ENCODE data around the gene ELF2. TPM values are rescaled to one million over a fixed set of nuclear protein-coding genes. Genes with fewer than 3 reads are reported as not detected.

The ELF2 gene
- total RNA-seq, 1 experiment from 2014 or later: 44.6 TPM

DNA sequence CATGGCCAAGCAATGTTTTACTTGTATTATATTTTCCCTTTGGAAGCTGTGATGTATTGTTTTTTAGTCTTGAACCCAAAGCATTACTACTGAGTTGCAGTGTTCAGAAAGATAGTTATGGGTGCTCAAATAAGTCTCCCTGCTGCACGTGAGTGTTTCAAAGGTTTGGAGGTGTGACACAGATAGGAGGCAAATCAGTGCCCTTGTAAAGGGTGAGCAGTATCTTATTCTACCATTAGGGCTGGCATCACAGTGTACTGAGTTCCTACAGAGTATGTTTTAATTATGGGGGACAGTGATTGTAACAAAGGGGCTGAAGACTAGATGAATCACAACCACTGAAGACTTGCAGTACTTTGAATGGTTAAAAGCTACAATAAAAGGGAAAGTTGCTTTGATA is 123.1 kb downstream of the ELF2 start:
- ChIA-PET CTCF (no interaction called here), POLR2A (no interaction called here)
- Mint-ChIP-seq H3K4me1 (peaks cover 8% of the 10 kb centered on the region), H3K36me3 (peaks cover 38% of the 10 kb centered on the region), H3K9me3 (no peaks in the 10 kb centered on the region), H3K4me3 (no peak overlapping the region), H3K27ac (peak overlapping the region; percentile 12; the same call in 1 of the 2 replicates), H3K27me3 (ENCODE audit: low read depth) (no peaks in the 10 kb centered on the region)
- TF ChIP-seq USF1 (CRISPR knock-in tag; IDR thresholded peaks at IDR 0.05) (no peak), ATF1 (CRISPR knock-in tag; IDR thresholded peaks at IDR 0.05) (no peak), ZNF512 (CRISPR knock-in tag; IDR thresholded peaks at IDR 0.05; ENCODE audit: borderline replicate concordance) (no peak), E2F4 (CRISPR knock-in tag; IDR thresholded peaks at IDR 0.05; ENCODE audit: borderline replicate concordance, low read depth) (no peak), EMX1 (CRISPR knock-in tag; IDR thresholded peaks at IDR 0.05) (no peak), ZNF423 (CRISPR knock-in tag; IDR thresholded peaks at IDR 0.05) (no peak), ATF6 (CRISPR knock-in tag; IDR thresholded peaks at IDR 0.05) (no peak), ZNF416 (CRISPR knock-in tag; IDR thresholded peaks at IDR 0.05) (no peak)
- TF ChIP-seq, protein P1, sequence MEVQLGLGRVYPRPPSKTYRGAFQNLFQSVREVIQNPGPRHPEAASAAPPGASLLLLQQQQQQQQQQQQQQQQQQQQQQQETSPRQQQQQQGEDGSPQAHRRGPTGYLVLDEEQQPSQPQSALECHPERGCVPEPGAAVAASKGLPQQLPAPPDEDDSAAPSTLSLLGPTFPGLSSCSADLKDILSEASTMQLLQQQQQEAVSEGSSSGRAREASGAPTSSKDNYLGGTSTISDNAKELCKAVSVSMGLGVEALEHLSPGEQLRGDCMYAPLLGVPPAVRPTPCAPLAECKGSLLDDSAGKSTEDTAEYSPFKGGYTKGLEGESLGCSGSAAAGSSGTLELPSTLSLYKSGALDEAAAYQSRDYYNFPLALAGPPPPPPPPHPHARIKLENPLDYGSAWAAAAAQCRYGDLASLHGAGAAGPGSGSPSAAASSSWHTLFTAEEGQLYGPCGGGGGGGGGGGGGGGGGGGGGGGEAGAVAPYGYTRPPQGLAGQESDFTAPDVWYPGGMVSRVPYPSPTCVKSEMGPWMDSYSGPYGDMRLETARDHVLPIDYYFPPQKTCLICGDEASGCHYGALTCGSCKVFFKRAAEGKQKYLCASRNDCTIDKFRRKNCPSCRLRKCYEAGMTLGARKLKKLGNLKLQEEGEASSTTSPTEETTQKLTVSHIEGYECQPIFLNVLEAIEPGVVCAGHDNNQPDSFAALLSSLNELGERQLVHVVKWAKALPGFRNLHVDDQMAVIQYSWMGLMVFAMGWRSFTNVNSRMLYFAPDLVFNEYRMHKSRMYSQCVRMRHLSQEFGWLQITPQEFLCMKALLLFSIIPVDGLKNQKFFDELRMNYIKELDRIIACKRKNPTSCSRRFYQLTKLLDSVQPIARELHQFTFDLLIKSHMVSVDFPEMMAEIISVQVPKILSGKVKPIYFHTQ (CRISPR knock-in tag; IDR thresholded peaks at IDR 0.05): no peak
- TF ChIP-seq, protein P2, sequence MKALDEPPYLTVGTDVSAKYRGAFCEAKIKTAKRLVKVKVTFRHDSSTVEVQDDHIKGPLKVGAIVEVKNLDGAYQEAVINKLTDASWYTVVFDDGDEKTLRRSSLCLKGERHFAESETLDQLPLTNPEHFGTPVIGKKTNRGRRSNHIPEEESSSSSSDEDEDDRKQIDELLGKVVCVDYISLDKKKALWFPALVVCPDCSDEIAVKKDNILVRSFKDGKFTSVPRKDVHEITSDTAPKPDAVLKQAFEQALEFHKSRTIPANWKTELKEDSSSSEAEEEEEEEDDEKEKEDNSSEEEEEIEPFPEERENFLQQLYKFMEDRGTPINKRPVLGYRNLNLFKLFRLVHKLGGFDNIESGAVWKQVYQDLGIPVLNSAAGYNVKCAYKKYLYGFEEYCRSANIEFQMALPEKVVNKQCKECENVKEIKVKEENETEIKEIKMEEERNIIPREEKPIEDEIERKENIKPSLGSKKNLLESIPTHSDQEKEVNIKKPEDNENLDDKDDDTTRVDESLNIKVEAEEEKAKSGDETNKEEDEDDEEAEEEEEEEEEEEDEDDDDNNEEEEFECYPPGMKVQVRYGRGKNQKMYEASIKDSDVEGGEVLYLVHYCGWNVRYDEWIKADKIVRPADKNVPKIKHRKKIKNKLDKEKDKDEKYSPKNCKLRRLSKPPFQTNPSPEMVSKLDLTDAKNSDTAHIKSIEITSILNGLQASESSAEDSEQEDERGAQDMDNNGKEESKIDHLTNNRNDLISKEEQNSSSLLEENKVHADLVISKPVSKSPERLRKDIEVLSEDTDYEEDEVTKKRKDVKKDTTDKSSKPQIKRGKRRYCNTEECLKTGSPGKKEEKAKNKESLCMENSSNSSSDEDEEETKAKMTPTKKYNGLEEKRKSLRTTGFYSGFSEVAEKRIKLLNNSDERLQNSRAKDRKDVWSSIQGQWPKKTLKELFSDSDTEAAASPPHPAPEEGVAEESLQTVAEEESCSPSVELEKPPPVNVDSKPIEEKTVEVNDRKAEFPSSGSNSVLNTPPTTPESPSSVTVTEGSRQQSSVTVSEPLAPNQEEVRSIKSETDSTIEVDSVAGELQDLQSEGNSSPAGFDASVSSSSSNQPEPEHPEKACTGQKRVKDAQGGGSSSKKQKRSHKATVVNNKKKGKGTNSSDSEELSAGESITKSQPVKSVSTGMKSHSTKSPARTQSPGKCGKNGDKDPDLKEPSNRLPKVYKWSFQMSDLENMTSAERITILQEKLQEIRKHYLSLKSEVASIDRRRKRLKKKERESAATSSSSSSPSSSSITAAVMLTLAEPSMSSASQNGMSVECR (CRISPR knock-in tag; IDR thresholded peaks at IDR 0.05; ENCODE audit: borderline replicate concordance): no peak
- TF ChIP-seq, protein P3, sequence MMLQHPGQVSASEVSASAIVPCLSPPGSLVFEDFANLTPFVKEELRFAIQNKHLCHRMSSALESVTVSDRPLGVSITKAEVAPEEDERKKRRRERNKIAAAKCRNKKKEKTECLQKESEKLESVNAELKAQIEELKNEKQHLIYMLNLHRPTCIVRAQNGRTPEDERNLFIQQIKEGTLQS (CRISPR knock-in tag; conservative IDR thresholded peaks at IDR 0.05): no peak
- TF ChIP-seq, protein P4, sequence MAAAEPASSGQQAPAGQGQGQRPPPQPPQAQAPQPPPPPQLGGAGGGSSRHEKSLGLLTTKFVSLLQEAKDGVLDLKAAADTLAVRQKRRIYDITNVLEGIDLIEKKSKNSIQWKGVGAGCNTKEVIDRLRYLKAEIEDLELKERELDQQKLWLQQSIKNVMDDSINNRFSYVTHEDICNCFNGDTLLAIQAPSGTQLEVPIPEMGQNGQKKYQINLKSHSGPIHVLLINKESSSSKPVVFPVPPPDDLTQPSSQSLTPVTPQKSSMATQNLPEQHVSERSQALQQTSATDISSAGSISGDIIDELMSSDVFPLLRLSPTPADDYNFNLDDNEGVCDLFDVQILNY (CRISPR knock-in tag; IDR thresholded peaks at IDR 0.05): no peak
- ATAC-seq (no peak), DNase-seq (ENCODE audit: low spot score) (no peak)

All from WTC11 (cell line).